ENCODE results near the gene ASTL.

The ASTL gene

GRCh38 chr2:96159084-96159830, 21.0 kb upstream of the ASTL start:
- no peak for DNase-seq (ENCODE audit: low spot score)

GRCh38 chr2:96158554-96158940, 20.2 kb upstream of the ASTL start:
- DNase-seq (ENCODE audit: low spot score) = no peak

- no peak for DNase-seq (ENCODE audit: low spot score)
Measured at GRCh38 chr2:96157649-96158553, 19.6 kb upstream of the ASTL start.

GRCh38 chr2:96156926-96157648, 18.8 kb upstream of the ASTL start:
- DNase-seq (ENCODE audit: low spot score) = no peak

GRCh38 chr2:96156011-96156820, 17.9 kb upstream of the ASTL start:
- DNase-seq (ENCODE audit: low spot score) = no peak

GRCh38 chr2:96154506-96155380, 16.4 kb upstream of the ASTL start:
- no peak for DNase-seq (ENCODE audit: low spot score)

GRCh38 chr2:96153991-96154431, 15.7 kb upstream of the ASTL start:
- DNase-seq (ENCODE audit: low spot score) = no peak

GRCh38 chr2:96153291-96153713, 15.0 kb upstream of the ASTL start:
- no peak for DNase-seq (ENCODE audit: low spot score)

GRCh38 chr2:96152304-96153161, 14.2 kb upstream of the ASTL start:
- DNase-seq (ENCODE audit: low spot score) = no peak

- DNase-seq (ENCODE audit: low spot score) = no peak
Measured at GRCh38 chr2:96151595-96152303, 13.4 kb upstream of the ASTL start.

GRCh38 chr2:96150791-96151594, 12.7 kb upstream of the ASTL start:
- DNase-seq (ENCODE audit: low spot score) = no peak

- DNase-seq (ENCODE audit: low spot score) = no peak
Measured at GRCh38 chr2:96150007-96150640, 11.8 kb upstream of the ASTL start.

- DNase-seq (ENCODE audit: low spot score) = peak; percentile 47
Measured at GRCh38 chr2:96148410-96149217, 10.3 kb upstream of the ASTL start.

- DNase-seq (ENCODE audit: low spot score) = no peak
Measured at GRCh38 chr2:96147593-96148201, 9.4 kb upstream of the ASTL start.

GRCh38 chr2:96146881-96147592, 8.7 kb upstream of the ASTL start:
- DNase-seq (ENCODE audit: low spot score) = no peak
